ENCODE measurements around the gene PALM3.
"Not testable (repeated sequence)": the region's sequence is repeated elsewhere in the genome, so short reads cannot be mapped to it uniquely, and the experiment has no call there.

Gene PALM3

DNA sequence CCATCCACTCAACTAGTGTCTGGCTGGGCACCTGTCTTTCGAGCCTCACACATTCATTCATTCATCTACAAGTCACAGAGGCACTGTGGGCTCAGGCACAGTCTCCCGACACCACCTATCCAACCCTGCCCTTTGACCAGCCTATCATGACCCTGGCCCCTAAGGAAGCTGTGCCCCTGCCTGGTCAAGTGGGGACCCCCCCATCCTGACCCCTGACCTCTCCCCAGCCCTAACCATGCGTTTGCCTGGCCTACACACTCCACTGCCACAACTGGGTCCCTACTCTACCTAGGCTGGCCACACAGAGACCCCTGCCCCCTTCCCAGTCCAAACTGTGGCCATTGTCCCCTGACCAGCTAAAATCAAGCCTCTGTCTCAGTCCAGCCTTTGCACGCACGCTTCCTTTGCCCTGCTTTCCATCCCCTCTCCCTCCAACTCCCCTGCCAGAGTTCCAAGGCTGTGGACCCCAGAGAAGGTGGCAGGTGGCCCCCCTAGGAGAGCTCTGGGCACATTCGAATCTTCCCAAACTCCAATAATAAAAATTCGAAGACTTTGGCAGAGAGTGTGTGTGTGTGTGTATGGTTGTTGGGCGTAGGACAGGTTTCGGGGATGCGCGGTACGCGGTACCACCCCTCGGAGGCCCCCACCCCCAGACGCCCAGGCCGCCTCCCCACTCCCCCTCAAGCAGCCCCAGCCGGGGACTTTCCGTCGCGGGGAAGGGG is 30.7 kb downstream of the PALM3 start:
- no peak for DNase-seq

- DNase-seq: no peak
Observed at GRCh38 chr19:14028901-14029300, 33.0 kb downstream of the PALM3 start.

GRCh38 chr19:14027856-14028450 is 33.9 kb downstream of the PALM3 start, which contains the start of gene RLN3:
RLN3 (plus strand) TSS chr19:14028148; CDS start chr19:14028205, 57 bp downstream.
- no peak for DNase-seq

GRCh38 chr19:14026652-14027192 is 35.2 kb downstream of the PALM3 start:
- DNase-seq: not testable (repeated sequence)

GRCh38 chr19:14023404-14024235 is 38.3 kb downstream of the PALM3 start:
- peak; percentile 68 for DNase-seq

DNA sequence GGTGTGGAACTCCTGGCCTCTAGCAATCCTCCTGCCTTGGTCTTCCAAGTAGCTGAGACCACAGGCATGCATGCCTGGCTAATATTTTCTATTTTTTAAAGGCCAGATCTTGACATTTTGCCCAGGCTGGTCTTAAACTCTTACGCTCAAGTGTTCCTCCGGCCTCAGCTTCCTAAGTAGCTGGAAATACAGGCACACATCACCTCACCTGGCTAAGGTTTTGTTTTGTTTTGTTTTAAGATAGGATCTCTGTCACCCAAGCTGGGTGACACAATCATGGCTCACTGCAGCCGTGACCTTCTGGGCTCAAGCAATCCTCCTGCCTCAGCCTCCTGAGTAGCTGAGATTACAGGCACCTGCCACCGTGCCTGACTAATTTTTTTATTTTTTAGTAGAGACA is 39.4 kb downstream of the PALM3 start:
- no peak for DNase-seq

DNA sequence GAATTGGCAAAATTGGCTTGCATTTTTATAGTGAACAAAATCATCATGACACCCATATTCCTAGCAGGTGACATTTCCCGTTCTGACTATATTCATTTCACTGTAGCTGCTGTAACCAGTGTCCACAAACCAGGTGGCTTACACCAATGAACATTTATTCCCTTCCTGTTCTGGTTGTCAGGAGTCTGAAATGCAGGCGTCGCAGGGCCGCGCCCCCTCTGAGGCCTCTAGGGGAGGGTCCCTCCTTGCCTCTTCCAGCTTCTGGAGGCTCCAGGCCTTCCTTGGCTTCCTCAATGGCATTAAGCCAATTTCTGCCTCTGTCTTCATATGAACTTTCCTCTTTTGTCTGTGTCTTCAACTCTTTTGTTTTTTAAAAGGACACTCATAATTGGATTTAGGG is 40.4 kb downstream of the PALM3 start:
- DNase-seq: no peak

- DNase-seq: not testable (repeated sequence)
Observed at GRCh38 chr19:14019739-14020138, 42.1 kb downstream of the PALM3 start.

DNA sequence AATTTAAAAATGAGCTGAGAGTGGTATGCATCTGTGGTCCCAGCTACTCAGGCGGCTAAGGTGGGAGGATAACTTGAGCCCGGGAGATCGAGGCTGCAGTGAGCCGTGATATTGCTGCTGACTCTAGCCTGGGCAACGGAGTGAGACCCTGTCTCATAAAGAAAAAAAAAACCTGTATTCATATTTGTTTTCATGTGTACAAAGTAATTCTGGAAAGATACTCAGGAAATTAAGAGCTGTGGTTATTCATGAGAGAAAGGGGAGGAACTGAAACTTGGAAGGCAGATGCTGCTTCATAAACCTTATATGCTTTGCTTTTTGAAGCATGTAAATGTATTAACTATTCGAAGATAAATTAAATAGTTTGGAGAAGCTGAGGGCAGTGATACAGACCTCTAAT is 42.8 kb downstream of the PALM3 start:
- DNase-seq: no peak

DNA sequence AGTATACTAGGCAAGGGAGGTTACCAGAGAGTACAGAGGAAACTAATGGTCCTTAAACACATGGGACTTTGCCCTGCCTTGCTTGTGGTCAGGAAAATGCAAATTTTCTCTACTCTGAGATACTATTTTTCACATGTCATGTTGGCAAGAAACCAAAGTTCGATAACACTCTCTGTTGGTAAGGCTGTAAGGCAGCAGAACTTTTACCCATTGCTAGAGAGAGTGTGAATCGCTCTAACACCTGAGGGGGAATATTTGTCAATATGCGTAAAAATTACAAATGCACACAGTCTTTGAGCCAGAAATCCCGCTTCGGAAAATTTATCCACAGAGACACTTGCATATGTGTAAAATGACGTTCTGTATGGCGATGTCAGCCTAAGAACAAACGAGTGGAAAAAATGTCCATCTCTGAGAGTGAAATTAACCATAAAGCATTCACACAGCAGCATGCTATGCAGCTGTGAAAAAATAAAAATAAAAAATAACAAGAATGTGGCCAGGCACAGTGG is 46.3 kb downstream of the PALM3 start:
- DNase-seq: no peak

DNA sequence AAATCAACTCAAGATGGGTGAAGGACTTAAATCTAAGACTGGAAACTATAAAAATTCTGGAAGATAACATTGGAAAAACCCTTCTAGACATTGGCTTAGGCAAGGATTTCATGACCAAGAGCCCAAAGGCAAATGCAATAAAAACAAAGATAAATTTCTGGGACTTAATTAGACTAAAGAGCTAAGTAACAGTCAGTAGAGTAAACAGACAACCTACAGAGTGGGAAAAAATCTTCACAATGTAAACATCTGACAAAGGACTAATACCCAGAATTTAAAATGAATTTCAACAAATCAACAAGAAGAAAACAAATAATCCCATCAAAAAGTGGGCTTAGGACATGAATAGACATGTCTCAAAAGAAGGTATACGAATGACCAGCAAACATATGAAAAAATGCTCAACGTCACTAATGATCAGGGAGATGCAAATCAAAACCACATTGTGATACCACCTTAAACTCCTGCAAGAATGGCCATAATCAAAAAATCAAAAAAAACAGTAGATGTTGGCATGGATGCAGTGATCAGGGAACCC is 49.4 kb downstream of the PALM3 start:
- no peak for DNase-seq

- peak; percentile 97 for DNase-seq
Observed at GRCh38 chr19:14006766-14007562, 54.9 kb downstream of the PALM3 start.

GRCh38 chr19:14006085-14006765 is 55.7 kb downstream of the PALM3 start, which contains the start of gene RFX1:
RFX1 (minus strand) TSS chr19:14006320; CDS start chr19:13993843, 12,477 bp downstream.
- peak; percentile 100 for DNase-seq

DNA sequence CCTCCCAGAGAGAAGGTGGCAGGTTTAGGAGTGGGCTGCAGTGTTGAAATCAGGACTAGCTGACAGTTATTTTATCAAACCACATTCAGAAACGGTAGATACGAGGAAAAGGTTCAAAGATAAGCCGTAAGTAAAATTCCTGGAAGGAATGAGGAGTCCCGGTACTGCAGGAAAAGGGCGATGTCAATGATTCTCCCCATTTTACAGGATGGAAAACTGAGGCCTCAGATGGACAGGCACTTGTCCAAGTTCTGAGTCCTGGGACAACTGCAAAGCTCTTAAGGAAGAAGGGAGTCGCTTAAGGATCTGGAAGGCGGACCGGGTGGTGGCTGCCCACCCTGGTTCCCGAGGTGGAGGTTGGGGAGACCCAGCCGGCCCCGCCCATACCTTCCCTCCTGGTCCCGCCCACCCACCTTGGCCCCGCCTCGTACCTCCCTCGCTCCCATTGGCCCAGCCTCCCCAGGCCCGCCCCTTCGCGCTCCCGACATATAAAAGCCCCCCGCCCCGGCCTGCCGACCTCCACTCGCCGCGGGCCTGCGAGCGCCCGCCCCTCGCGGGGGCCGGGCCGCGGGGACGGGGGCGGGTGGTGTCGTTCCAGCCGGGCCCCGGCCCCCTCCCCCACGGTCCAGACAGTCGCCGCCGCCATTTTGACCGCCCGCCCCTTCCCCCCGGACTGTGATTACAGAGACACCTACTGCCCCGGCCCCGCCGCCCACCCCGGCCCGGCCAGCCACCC is 56.4 kb downstream of the PALM3 start:
- peak; percentile 89 for DNase-seq

DNA sequence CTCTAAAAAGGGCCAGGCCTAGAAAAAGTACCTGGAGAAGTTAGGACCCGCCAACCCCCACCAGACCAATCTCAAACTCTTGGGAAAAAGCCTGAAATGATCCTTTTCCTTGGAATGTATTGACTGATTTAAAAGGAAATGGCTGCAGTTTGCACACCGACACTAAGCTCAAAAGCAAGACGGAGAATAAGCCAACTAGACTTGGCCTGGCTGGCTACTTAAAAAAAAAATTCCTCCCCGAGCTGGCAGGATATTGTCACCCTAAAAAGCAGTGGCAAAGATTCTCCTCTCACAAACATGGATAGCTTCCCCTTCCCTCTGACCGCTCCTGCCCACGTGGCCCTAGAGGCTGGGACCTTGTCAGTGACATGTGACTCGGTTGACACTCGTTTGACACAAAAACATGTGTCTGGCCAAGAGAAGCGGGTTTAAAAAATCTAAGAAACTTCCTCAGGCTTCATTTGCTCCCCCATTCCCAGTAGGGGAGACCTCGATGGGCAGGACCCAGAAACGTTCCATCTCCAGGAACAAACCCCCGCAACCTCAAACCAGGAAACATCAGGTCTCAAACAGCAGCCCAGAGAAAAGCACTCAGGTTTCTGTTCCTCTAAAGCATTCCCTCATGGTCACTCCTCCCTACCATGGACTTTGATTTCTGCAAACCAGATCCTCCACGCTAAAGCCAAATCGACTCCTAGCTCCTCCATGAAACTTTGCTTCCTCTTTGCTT is 57.1 kb downstream of the PALM3 start:
- no peak for DNase-seq
